ENCODE measurements around the gene KCNQ1. TPM values are rescaled to one million over a fixed set of nuclear protein-coding genes. Genes with fewer than 3 reads are reported as not detected.

The KCNQ1 gene
- total and polyA plus RNA-seq, 2 of the 13 experiments (the other 11 are each of a cell fraction or from before 2014, with no cell fraction given): 0.02 to 0.08 TPM

DNA sequence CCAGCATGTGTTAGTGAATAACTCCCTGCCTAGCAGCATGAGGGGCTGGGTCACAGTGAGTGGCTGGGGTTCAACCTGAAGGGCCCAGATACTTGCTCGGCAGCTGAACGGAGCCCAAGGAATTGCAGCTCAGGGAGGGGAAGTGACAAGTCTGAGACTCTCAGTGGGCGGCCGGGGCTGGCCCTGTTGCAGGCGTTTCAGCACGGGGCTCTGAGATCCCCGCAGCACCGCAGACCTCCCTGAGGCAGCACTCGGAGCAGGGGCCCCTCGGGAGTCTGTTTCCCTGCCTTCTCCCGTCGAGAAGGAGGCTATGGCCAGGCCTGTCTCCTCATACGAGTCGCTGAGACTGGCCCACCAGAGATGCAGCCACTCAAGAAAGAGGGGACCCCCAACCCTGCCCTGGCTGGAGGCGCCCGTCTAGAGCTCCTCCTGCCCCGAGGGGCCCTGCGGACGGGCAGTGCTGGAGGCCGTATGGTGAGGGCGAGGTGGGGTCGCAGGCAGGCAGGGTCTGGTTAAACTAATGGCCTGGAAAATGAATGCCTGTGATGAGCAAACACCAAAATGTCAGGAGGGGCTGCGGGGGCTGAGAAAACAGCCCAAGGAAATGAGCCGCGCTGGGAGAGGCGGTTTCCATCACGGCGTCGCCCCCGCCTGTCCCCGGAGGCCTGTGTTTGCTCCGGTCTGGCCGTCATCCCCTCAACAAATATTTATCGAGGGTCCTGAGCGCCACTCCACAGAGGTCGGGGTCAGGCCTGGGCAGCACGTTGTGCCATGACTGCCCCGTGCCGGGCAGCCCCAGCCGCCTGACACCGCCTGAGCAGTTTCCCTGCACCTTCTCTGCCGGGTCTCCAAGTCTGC, 35.0 kb upstream of the KCNQ1 start (continued):
- TF ChIP-seq ZNF12 (CRISPR knock-in tag; IDR thresholded peaks at IDR 0.05) (no peak), SP4 (CRISPR knock-in tag; IDR thresholded peaks at IDR 0.05) (no peak), TAF1 (CRISPR knock-in tag; IDR thresholded peaks at IDR 0.05) (no peak), AFF4 (CRISPR knock-in tag; IDR thresholded peaks at IDR 0.05) (no peak), MLLT10 (CRISPR knock-in tag; IDR thresholded peaks at IDR 0.05) (no peak), BCL6 (CRISPR knock-in tag; IDR thresholded peaks at IDR 0.05) (peak; percentile 64), CCAR2 (optimal IDR thresholded peaks at IDR 0.05; ENCODE audit: low read depth, low read length) (no peak), TCF7L2 (IDR thresholded peaks at IDR 0.05; ENCODE audit: low read depth, low read length) (no peak), CEBPG (CRISPR knock-in tag; IDR thresholded peaks at IDR 0.05) (no peak), SYNCRIP (IDR thresholded peaks at IDR 0.05; ENCODE audit: insufficient read depth, low read depth, low read length) (no peak), ZMYM3 (CRISPR knock-in tag; IDR thresholded peaks at IDR 0.05) (no peak), FOXK2 (IDR thresholded peaks at IDR 0.05) (no peak), ELF3 (CRISPR knock-in tag; IDR thresholded peaks at IDR 0.05) (peak; percentile 41; the same call in 1 of the 2 replicates), MTERF4 (CRISPR knock-in tag; IDR thresholded peaks at IDR 0.05) (no peak), RBM39 (IDR thresholded peaks at IDR 0.05; ENCODE audit: low read depth, low read length, poor library complexity, severe bottlenecking) (peak; percentile 56), ATF7-NPFF (CRISPR knock-in tag; IDR thresholded peaks at IDR 0.05; ENCODE audit: low read depth) (no peak), HMG20B (CRISPR knock-in tag; conservative IDR thresholded peaks at IDR 0.05) (no peak), SNRNP70 (IDR thresholded peaks at IDR 0.05; ENCODE audit: low read depth, low read length) (no peak)
- TF ChIP-seq, protein P1, sequence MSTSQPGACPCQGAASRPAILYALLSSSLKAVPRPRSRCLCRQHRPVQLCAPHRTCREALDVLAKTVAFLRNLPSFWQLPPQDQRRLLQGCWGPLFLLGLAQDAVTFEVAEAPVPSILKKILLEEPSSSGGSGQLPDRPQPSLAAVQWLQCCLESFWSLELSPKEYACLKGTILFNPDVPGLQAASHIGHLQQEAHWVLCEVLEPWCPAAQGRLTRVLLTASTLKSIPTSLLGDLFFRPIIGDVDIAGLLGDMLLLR (CRISPR knock-in tag; IDR thresholded peaks at IDR 0.05): no peak
- TF ChIP-seq, protein P2, sequence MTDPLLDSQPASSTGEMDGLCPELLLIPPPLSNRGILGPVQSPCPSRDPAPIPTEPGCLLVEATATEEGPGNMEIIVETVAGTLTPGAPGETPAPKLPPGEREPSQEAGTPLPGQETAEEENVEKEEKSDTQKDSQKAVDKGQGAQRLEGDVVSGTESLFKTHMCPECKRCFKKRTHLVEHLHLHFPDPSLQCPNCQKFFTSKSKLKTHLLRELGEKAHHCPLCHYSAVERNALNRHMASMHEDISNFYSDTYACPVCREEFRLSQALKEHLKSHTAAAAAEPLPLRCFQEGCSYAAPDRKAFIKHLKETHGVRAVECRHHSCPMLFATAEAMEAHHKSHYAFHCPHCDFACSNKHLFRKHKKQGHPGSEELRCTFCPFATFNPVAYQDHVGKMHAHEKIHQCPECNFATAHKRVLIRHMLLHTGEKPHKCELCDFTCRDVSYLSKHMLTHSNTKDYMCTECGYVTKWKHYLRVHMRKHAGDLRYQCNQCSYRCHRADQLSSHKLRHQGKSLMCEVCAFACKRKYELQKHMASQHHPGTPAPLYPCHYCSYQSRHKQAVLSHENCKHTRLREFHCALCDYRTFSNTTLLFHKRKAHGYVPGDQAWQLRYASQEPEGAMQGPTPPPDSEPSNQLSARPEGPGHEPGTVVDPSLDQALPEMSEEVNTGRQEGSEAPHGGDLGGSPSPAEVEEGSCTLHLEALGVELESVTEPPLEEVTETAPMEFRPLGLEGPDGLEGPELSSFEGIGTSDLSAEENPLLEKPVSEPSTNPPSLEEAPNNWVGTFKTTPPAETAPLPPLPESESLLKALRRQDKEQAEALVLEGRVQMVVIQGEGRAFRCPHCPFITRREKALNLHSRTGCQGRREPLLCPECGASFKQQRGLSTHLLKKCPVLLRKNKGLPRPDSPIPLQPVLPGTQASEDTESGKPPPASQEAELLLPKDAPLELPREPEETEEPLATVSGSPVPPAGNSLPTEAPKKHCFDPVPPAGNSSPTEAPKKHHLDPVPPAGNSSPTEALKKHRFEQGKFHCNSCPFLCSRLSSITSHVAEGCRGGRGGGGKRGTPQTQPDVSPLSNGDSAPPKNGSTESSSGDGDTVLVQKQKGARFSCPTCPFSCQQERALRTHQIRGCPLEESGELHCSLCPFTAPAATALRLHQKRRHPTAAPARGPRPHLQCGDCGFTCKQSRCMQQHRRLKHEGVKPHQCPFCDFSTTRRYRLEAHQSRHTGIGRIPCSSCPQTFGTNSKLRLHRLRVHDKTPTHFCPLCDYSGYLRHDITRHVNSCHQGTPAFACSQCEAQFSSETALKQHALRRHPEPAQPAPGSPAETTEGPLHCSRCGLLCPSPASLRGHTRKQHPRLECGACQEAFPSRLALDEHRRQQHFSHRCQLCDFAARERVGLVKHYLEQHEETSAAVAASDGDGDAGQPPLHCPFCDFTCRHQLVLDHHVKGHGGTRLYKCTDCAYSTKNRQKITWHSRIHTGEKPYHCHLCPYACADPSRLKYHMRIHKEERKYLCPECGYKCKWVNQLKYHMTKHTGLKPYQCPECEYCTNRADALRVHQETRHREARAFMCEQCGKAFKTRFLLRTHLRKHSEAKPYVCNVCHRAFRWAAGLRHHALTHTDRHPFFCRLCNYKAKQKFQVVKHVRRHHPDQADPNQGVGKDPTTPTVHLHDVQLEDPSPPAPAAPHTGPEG (CRISPR knock-in tag; IDR thresholded peaks at IDR 0.05): no peak

Data from HepG2 (cell line).